EL (cell line): ENCODE measurements around the gene TTC39C.
A peak's percentile ranks its signal among the peaks of the same experiment; 100 is the strongest.

Experiments used
- DNase-seq: peaks from one replicate; pipeline ENCODE4 v3.0.0-alpha.2; 2016

TTC39C gene

DNA sequence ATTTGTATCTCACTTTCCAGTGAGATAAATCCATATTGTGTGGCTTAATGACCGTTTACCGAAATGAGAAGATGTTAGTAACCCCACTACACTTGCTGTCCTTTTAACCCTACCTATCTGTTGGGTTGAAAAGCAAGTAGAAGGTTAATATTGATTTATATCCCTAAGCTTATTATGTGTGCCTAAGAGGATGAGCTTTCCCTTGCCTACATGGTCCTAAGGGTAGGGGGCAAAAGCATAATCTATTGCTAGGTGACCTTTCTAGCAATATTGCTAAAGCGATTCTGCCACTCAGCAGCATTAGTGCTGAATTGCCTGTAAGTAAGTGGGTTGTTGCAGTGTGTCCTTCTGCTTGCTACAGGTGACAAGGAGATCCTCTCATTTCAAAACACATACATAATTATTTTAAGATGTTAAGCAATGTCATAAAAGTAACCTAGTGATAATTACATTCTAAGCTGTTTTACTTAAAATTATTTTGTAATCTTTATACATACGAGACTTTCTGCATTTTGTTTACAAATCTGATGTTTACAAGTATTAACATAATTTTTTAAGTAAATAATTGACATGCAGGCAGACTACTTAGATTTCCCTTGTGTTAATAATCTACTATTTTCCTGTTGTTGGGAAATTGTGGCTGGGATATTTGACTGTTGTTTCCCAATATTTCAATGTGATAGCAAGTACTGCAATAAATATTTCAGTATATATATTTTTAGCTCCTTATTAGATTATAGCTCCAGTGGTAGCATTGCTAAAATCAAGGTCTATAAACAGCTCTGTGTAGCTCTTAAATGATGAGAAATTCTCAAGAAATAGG, 75.2 kb downstream of the TTC39C start:
- no peak for DNase-seq

DNA sequence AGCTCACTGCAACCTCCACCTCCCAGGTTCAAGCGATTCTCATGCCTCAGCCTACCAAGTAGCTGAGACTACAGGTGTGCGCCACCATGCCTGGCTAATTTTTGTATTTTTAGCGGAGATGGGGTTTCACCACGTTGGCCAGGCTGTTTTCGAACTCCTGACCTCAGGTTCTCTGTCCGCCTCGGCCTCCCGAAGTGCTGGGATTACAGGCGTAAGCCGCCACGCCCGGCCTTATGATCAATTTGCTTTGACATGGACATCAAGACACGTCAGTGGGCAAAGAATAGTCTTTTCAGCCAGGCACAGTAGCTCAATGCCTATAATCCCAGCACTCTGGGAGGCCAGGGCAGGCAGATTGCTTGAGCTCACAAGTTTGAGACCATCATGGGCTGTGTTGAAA, 76.3 kb downstream of the TTC39C start:
- DNase-seq = no peak

DNA sequence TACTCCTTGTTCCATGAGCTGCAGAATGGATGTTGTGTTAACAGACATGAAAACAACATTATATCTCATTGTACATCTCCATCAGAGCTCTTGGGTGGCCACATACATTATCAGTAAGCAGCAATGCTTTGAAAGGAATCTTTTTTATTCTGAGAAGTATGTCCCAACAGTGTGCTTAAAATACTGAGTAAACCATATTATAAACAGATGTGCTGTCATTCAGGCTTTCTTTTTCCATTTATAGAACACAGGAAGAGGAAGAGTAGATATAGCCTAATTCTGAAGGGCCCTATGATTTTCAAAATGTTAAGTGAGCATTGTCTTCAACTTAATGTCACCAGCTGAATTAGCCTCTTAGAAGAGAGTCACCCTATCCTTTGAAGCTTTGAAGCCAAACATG, 80.0 kb downstream of the TTC39C start:
- no peak for DNase-seq

DNA sequence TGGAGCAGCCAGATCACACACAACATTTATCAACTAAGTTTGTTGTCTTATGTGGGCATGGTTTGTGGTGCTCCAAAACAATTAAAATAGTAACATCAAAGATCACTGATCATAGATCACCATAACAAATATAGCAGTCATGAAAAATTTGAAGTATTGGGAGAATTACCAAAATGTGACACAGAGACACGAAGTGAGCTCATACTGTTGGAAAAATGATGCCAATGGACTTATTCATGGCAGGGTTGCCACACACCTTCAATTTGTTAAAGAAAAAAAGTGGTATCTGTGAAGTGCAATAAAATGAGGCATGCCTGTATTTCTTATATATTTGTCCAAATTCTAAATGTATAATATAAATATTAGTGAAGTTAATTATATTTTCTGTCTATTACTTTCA, 81.4 kb downstream of the TTC39C start:
- peak; percentile 31 for DNase-seq

DNA sequence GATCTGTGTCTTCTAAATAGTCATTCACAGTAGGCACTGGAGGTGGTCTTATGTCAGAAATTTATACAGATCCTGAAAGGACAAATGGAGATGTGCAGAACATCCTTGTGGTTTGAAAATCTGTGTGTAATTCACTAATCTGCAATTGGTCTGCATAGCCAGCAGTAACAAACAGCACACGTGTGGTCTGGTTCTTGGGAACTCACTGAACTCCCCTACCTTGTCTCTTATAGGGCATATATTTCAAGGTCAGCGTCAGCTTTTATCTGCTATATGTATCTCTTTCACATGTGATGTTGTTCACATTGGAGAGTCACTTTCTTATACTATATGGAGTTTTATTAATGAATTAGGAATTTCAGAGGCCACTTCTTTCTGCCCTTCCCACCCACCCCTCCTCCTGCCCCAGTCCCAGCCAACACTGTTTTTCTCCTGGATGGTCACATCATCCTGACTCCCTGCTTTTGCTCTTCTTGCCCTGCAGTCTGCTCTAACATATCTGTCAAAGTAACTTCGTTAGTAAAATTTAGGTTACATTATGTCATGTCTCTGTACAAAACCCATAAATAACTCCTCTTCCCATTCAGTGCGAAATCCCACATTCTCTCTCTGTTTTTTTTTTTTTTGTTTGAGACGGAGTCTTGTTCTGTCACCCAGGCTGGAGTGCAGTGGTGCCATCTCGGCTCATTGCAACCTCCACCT, 88.9 kb downstream of the TTC39C start:
- no peak for DNase-seq

DNA sequence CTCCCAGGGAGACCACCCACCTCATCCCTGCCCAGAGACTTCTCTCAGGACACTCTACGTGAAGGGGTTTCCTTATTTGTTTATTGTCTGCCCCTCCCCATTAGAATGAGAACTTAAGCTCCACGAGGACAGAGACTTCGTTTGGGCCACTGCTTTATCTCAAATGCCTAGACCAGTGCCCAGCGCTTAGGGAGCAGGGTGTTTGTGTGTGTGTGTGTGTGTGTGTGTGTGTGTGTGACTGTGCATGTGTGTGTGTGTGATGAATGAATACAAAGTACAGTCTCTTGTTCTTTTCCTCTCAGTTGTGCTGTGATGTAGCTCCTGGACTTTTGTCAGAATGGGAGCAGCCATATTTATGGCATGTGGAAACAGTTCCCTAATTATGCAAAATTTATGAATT, 89.9 kb downstream of the TTC39C start:
- no peak for DNase-seq

DNA sequence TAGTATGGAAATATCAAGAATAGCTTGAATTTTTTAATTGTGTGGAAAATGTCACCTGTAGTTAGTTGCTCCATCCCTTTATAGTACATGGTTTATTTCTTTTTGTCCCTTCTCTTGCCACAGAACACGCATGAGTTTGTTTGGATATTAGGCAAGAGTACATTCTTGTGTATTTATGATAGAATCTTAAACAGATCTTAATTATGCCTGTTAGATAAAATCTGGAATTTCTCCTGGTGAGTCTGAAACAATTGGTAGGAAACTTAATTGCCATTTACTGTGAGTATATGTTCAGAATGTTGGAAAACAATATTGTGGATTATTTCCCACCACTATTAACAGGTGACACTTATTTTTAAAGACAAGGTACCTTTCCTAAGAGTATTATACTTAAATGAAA, 94.1 kb downstream of the TTC39C start:
- DNase-seq = no peak

DNA sequence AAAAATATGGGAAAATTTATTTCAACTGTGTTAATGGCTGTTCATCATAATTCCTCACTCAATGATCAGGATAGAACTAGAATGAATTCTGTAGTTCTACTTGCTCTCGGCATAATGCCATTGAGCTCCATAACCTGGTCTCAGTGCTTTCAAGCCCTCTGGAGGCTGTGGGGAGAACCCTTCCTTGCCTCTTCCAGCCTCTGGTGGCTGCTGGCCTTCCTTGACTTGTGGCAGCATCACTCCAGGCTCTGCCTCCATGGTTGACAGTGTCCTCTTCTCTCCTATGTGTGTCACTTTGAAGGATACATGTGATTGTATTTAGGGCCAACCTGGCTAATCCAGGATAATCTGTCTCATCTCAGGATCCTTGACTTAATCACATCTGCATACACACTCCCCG, 97.4 kb downstream of the TTC39C start:
- no peak for DNase-seq

DNA sequence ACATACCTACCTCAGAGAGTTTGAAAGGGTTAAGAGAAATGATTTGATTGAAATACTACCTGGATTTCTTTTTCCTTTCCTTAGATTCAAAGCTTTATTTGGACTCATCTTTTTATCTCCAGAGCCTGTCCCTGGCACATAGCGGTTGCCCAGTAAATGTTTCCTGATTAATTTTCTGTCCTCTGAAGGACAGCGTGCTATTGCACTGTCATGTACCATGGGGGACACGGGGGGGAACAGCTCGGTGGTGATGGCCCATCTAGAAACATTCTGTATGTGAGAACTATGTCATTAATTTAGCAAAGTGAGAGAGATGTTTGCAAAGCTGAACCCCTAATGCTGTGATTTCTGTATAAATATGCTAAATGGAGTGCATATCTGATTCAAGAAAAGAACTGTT, 97.9 kb downstream of the TTC39C start:
- no peak for DNase-seq

DNA sequence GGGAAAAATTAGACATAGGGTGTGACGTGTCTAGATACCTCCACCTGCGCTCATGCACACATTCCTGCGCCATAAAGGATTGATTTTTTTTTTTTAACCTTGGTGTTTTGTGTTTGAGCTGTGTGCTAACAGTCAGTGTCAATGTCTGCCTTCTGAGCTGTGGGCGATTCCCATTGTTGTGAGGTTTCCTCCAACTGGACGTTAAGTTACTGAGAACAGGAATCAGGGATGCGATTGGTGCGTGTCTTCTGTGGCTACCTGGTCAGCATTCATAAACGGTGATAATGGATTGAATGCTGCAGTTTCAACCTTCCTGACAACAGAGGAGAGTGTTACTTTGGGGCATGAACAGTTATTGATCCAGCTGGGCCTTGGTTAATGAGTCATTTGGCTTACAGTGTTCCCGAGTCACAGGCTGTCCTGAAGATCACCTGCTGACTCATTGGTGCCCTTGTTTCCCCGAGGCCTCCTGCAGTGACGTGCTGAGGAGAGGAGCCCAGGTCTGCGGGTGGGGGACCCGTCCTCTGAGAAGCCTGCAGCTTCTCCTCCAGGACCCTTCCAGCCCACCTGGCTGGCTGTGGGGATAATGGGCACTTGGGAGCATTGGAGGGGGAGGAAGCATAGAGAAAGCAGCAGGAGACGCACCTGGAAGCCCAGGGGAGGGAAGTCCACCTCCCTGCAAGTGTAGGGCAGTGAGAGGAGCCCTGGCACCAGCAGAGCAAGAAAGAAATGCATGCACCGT, 98.5 kb downstream of the TTC39C start:
- peak; percentile 58 for DNase-seq

DNA sequence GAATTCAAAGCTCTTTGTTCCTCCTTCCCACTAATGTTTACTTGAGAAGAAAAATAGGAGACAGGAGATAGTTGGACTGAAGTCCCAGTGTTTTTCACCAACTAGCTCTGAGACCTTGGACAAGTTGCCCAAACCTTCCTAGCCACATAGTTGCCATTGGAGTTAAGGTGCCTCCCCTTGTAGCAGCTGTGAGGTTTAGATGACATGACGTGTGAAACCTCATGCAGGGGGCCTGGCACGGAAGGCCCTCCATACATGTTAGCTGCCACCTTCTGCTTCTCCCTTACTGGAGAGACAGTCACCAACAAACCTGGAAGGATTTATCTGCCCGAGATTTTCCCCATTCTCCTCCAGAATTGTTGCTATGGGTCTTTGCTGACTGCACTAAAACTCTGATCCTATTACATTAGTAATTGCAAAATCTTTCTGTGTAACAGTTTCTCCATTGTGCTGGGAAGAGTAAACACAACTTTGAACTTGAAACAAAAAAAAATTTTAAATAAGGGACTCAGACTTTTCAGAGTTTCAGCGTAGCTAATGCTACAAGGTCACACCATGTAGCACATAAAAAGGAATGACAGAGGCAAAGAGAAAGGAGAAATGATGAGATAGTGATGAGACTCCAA, 100.5 kb downstream of the TTC39C start:
- no peak for DNase-seq

DNA sequence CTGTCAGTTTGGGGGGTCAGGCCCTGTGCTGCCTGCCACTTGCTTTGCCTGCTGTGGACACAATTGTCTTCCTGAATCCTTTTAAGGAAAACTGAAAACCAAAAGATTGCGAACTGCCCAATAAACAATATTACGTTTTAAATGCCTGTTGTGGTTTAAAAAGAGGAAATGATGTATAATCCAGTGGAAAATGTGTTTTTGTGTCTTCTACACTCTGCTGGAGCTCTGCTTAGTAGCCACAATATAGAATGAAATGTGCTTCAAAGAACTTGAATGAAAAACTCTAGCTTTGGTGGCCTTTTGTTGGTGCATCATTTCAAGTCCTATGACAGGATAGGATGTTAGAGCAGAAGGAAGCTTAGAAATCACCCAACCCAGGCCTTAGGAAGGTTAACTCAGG, 101.1 kb downstream of the TTC39C start:
- no peak for DNase-seq

DNA sequence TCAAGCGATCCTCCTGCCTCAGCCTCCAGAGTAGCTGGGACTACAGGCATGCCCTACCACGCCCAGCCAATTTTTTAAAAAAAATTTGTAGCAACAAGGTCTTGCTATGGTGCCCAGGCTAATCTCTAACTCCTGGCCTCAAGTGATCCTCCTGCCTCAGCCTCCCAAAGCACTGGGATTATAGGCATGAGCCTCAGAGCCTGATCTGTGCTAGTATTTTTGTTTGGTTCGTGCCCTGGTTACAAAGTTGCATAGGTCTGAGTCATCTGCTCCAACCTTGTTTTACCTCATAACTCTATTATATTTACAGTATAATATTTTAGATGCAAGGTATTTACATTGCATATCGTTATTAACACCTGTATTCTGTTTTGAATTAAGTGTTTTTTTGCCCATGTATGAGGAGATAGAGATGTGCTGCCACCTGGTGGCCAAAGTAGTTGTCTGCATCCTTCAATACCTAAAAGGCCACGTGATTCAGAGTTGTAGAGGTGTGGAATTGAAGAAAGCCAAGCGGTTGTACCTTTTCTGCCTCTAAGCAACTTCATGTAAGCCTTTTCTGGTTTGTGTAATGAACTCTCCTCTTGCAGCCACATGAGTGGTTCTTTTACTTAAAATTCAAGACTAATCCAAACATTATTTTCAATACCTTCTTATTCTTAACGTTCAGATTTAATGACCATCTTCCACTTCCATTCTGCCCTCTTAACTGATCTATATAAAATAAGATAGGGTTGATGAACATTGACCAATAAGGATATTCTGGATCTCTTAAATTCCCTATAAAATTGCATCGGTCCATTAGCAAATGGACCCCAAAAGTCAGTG, 104.4 kb downstream of the TTC39C start:
- peak; percentile 73 for DNase-seq

DNA sequence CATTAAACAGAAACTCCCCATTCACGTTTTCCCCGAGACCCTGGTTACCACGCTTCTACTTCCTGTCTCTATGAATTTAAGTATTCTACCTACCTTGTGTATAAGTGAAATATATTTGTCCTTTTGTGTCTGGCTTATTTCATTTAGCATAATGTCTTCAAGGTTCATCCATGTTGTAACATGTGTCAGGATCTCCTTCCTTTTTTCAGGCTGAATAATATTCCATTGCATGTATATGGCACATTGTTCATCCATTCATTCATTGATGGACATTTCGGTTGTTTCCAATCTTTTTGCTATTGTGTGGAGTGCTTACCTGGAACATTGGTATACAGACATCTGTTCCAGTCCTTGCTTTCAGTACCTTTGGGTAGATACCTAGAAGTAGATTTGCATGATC, 106.1 kb downstream of the TTC39C start:
- no peak for DNase-seq

DNA sequence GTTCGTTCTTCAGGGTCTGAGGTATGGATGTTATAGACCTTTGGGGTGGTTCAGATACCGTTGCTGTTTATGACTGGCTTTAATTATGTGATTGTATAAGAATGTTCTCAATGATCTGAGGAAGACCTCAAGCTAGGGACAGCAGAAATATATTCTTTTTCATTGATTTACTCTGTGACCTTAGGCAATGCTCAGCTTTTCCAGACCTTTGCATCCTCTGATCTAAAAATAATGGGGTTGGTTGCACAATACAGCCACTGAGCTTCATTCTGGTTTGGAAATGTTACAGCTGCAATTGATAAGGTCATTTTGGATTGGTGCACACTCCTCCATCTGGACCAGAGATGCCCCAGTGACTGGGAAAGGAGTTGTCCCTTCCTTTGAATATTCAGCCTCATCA, 107.1 kb downstream of the TTC39C start:
- DNase-seq = no peak

DNA sequence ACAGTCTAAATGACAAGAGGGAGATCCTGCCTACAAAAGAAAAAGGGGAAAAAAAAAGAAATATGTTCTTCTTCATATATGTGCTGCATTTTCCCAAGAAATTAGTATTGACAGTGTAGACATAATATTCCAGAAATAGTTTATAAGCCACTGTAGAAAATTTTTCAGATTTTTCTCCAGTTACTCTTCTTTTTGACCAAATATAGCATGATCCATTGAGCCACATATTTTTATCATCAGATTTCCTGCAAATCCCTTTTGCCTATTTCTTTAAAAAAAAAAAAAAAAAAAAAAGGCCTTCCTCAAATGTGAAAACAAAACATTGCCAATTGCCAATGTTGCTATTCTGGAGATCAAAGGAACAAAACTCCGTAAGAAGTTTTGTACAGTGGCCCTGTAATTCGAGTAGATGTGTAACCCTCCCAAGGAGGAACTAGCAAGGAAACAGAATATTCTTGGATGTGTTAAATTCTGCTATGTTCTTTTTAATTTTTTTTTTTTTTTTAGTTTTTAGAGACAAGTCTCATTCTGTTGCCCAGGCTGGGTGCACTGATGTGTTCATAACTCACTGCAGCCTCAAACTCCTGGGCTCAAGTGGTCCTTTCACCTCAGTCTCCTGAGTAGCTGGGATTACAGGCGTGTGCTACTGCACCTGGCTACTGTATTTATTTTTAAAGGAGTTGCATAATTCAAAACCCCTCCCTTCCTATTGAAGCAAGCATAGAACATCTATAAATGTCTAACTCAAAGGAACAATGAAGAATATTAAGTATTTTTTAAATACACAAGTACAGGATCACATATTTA, 111.8 kb downstream of the TTC39C start:
- peak; percentile 19 for DNase-seq

DNA sequence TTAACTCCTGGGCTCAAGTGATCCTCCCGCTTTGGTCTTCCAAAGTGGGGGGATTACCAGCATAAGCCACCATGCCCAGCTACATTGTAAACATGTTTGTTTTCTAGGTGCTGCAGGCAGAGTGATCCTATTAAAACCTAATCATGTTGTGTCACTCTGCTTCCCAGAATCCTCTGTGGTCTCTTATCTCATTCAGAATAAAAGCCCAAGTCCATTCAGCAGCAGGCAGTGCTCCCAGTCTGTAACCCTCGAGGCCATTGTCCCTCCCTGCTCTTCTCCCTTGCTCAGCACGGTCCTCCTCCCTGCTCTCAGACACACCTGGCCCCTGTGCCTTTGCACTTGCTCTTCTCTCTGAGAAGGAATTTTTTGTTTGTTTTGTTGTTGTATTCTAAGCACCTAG, 113.2 kb downstream of the TTC39C start:
- no peak for DNase-seq

DNA sequence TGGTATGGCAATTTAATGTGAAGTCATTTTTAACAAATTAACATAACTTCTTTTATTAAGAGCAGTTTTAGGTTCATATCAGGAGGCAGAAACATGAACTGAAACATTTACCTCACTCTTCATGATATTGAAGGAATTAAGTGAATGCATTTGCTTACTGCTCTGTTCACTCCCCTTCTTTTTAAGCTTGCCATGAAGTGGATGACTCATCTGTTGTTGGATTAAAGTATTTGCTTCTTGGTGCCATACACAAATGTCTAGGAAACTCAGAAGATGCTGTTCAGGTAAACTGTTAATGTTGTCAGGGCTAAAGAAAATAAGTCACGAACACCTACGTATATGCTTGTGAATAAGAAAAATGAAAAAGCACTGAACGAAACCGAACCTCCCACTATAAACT, 114.1 kb downstream of the TTC39C start:
- no peak for DNase-seq

DNA sequence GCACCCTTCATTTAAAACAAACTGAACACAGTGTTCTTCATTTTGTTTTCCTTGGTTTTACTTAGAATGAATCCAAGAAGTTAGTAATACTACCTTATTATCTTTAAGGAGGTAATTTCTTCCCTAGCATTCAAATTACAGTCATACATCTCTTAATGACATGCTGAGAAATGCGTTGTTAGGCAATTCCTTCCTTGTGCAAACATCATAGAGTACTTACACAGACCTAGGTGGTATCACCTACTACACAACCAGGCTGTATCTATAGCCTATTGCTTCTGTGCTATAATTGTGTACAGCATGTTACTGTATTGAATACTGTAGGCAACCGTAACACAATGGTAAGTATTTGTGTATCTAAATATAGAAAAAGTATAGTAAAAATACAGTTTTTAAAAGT, 115.9 kb downstream of the TTC39C start:
- no peak for DNase-seq

DNA sequence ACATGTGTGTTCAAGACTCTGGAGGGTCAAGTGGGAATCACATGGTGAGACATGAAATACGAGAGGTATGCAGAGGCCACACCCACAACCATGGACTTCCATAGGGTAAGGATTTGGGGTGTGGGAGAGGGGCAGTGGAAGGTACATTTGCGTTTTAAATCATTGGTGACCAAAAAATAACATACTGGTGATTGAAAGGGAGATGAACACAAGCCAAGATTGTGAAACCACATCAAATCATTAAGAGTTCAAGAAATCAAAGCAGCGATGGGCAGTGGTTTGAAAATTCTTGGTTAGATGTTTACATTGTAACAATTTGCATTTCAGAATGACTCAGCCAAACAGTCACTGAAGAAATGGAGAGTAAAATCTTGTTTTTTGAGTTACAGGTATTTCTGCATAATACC, 122.4 kb downstream of the TTC39C start:
- DNase-seq = peak; percentile 11

DNA sequence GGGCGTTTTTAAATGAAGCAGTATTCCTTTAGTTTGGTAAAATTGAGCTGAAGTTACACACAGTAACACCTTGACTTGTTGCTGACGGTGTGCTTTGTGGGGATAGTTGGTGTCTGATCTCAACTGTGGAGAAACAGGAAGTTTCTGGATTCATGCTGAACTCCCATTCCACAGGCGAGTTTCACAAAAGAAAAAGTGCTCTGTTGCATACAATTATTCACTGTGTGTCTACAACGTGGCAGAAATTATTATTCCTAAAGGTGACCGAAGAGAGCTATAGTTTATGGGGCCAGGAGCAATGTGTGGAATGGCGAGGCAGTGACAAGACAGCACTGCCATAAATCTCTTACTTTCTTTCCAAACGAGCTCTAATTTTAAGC, 123.8 kb downstream of the TTC39C start:
- no peak for DNase-seq
